Transverse colon (tissue), 4 donors: ENCODE results near the gene CLDN5.

Experiments
- POLR2A ChIP-seq: fragments of 450-650 bp; IDR thresholded peaks from one replicate; pipeline ENCODE4 v1.6.1; 2016; ENCODE audit warnings: antibody characterized with exemption, mild to moderate bottlenecking, moderate library complexity
- POLR2AphosphoS5 ChIP-seq, 3 donors: sonication (generic); formaldehyde crosslinking; IDR thresholded peaks; one replicate each; pipeline ENCODE4 v1.6.1; 2016; ENCODE audit warnings: antibody characterized with exemption in 3 of 3
- TF ChIP-seq, protein P1 (sequence below), 5 experiments: fragments of 200-600 bp in 3 of 5; fragments of 450-650 bp in 2 of 5; sonication (generic) in 3 of 5; IDR thresholded peaks; 1 replicate in 2 of 5; 2 replicates in 3 of 5; pipeline ENCODE4 v1.5.1; 2016 to 2017; ENCODE audit warnings: antibody characterized with exemption in 5 of 5, inconsistent platforms in 3 of 5, mild to moderate bottlenecking in 2 of 5, moderate library complexity in 1 of 5

GRCh38 chr22:19543970-19544708 lies 19.9 kb upstream of the CLDN5 start:
- TF ChIP-seq, protein P1, sequence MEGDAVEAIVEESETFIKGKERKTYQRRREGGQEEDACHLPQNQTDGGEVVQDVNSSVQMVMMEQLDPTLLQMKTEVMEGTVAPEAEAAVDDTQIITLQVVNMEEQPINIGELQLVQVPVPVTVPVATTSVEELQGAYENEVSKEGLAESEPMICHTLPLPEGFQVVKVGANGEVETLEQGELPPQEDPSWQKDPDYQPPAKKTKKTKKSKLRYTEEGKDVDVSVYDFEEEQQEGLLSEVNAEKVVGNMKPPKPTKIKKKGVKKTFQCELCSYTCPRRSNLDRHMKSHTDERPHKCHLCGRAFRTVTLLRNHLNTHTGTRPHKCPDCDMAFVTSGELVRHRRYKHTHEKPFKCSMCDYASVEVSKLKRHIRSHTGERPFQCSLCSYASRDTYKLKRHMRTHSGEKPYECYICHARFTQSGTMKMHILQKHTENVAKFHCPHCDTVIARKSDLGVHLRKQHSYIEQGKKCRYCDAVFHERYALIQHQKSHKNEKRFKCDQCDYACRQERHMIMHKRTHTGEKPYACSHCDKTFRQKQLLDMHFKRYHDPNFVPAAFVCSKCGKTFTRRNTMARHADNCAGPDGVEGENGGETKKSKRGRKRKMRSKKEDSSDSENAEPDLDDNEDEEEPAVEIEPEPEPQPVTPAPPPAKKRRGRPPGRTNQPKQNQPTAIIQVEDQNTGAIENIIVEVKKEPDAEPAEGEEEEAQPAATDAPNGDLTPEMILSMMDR (IDR thresholded peaks at IDR 0.05) = no peak
- TF ChIP-seq POLR2A = no peak
- TF ChIP-seq POLR2AphosphoS5 (IDR thresholded peaks at IDR 0.05) = no peak
